NCI-H748 treated with DMSO at 0.1 percent for 48 hours (cell line): ENCODE data around the gene PTPRN2.
"Not testable (repeated sequence)": the region's sequence is repeated elsewhere in the genome, so short reads cannot be mapped to it uniquely, and the experiment has no call there.

Source experiments
- DNase-seq: peaks from one replicate; lab custom pipeline; 2025; lab: John Stamatoyannopoulos, UW

Gene PTPRN2

GRCh38 chr7:158516524-158516923 is 71.1 kb downstream of the PTPRN2 start:
- no peak for DNase-seq

GRCh38 chr7:158512869-158513268 is 74.8 kb downstream of the PTPRN2 start:
- no peak for DNase-seq

- no peak for DNase-seq
Measured at GRCh38 chr7:158512042-158512441, 75.6 kb downstream of the PTPRN2 start.

- no peak for DNase-seq
Measured at GRCh38 chr7:158508802-158509385, 78.7 kb downstream of the PTPRN2 start.

- DNase-seq, result not testable (repeated sequence)
Measured at GRCh38 chr7:158508321-158508720, 79.3 kb downstream of the PTPRN2 start.

GRCh38 chr7:158507917-158508316 is 79.7 kb downstream of the PTPRN2 start:
- DNase-seq, result no peak

GRCh38 chr7:158507175-158507574 is 80.4 kb downstream of the PTPRN2 start:
- DNase-seq, result not testable (repeated sequence)

- DNase-seq, result no peak
Measured at GRCh38 chr7:158506626-158507025, 81.0 kb downstream of the PTPRN2 start.

GRCh38 chr7:158505683-158506082 is 81.9 kb downstream of the PTPRN2 start:
- no peak for DNase-seq

GRCh38 chr7:158502068-158502750 is 85.4 kb downstream of the PTPRN2 start:
- no peak for DNase-seq

GRCh38 chr7:158501393-158502067 is 86.1 kb downstream of the PTPRN2 start:
- no peak for DNase-seq

GRCh38 chr7:158500651-158501052 is 87.0 kb downstream of the PTPRN2 start:
- no peak for DNase-seq

- DNase-seq, result no peak
Measured at GRCh38 chr7:158499082-158499455, 88.6 kb downstream of the PTPRN2 start.

GRCh38 chr7:158498443-158499081 is 89.1 kb downstream of the PTPRN2 start:
- DNase-seq, result no peak

GRCh38 chr7:158497627-158498026 is 90.0 kb downstream of the PTPRN2 start:
- no peak for DNase-seq

GRCh38 chr7:158495786-158496185 is 91.8 kb downstream of the PTPRN2 start:
- peak; percentile 24 for DNase-seq

GRCh38 chr7:158495216-158495615 is 92.4 kb downstream of the PTPRN2 start:
- no peak for DNase-seq

- no peak for DNase-seq
Measured at GRCh38 chr7:158494643-158495042, 93.0 kb downstream of the PTPRN2 start.

GRCh38 chr7:158494162-158494586 is 93.4 kb downstream of the PTPRN2 start:
- no peak for DNase-seq

GRCh38 chr7:158492367-158492764 is 95.3 kb downstream of the PTPRN2 start:
- no peak for DNase-seq

- DNase-seq, result no peak
Measured at GRCh38 chr7:158491094-158491493, 96.5 kb downstream of the PTPRN2 start.

- DNase-seq, result no peak
Measured at GRCh38 chr7:158490171-158490782, 97.3 kb downstream of the PTPRN2 start.
